Gastroesophageal sphincter (tissue), 4 donors: ENCODE measurements around the gene WASHC4. TPM values are rescaled to one million over a fixed set of nuclear protein-coding genes. Genes with fewer than 3 reads are reported as not detected.

ENCODE experiments used
- ATAC-seq: fragments of 150-250 bp; one replicate; pipeline ENCODE4 v1.9.1; 2016; ENCODE audit warnings: mild to moderate bottlenecking, moderate library complexity
- H3K27ac ChIP-seq, 4 donors: fragments of 200-600 bp; sonication (generic) in 3 of 4; 1 replicate in 3 of 4; 2 replicates in 1 of 4; pipeline ENCODE4 v1.5.1; 2016 to 2019
- H3K27me3 ChIP-seq: fragments of 200-600 bp; sonication (generic); one replicate; pipeline ENCODE4 v1.5.1; 2019
- H3K36me3 ChIP-seq, 2 donors: fragments of 200-600 bp; sonication (generic); one replicate each; pipeline ENCODE4 v1.5.1; 2019; ENCODE audit warnings: control low read depth in 1 of 2
- H3K4me1 ChIP-seq, 3 donors: fragments of 200-600 bp; sonication (generic); 1 replicate in 2 of 3; 2 replicates in 1 of 3; pipeline ENCODE4 v1.5.1; 2016 to 2019; ENCODE audit warnings: control low read depth in 2 of 3
- H3K4me3 ChIP-seq, 2 donors: fragments of 200-600 bp; sonication (generic); one replicate each; pipeline ENCODE4 v1.5.1; 2019; ENCODE audit warnings: mild to moderate bottlenecking in 1 of 2, moderate library complexity in 1 of 2
- H3K9me3 ChIP-seq, 3 donors: fragments of 200-600 bp; sonication (generic); one replicate each; pipeline ENCODE4 v1.5.1; 2017 to 2019; ENCODE audit warnings: control low read depth in 2 of 3
- EP300 ChIP-seq: sonication (generic); formaldehyde crosslinking; IDR thresholded peaks from one replicate; pipeline ENCODE4 v1.6.1; 2017; ENCODE audit warnings: antibody characterized with exemption, mild to moderate bottlenecking
- POLR2A ChIP-seq, 2 donors: fragments of 450-650 bp; IDR thresholded peaks; one replicate each; pipeline ENCODE4 v1.6.1; 2017; ENCODE audit warnings: antibody characterized with exemption in 2 of 2, mild to moderate bottlenecking in 2 of 2, moderate library complexity in 1 of 2
- POLR2AphosphoS5 ChIP-seq: sonication (generic); formaldehyde crosslinking; IDR thresholded peaks from one replicate; pipeline ENCODE4 v1.6.1; 2017; ENCODE audit warnings: antibody characterized with exemption
- WGBS, 2 donors: methylation state at CpG; one replicate each; pipeline ENCODE4 v1.1.5; 2018; ENCODE audit warnings: low coverage in 1 of 2; 5-methylcytosine and 5-hydroxymethylcytosine counted together
- total RNA-seq, 4 donors: library from RNA; depleted of rRNA; stranded (reverse); fragments of >200 nt; gene quantifications; one replicate each; pipeline ENCODE4 v1.1.0, GENCODE V29; 2016
- TF ChIP-seq, protein P1 (sequence below), 4 experiments: fragments of 200-600 bp in 2 of 4; fragments of 450-650 bp in 2 of 4; sonication (generic) in 1 of 4; IDR thresholded peaks; one replicate each; pipeline ENCODE4 v1.5.1; 2017 to 2019; ENCODE audit warnings: antibody characterized with exemption in 4 of 4, mild to moderate bottlenecking in 2 of 4, moderate library complexity in 2 of 4

The WASHC4 gene
- total RNA-seq, 4 donors from 2014 or later, result 32.7 to 136 (median 53.6) TPM

DNA sequence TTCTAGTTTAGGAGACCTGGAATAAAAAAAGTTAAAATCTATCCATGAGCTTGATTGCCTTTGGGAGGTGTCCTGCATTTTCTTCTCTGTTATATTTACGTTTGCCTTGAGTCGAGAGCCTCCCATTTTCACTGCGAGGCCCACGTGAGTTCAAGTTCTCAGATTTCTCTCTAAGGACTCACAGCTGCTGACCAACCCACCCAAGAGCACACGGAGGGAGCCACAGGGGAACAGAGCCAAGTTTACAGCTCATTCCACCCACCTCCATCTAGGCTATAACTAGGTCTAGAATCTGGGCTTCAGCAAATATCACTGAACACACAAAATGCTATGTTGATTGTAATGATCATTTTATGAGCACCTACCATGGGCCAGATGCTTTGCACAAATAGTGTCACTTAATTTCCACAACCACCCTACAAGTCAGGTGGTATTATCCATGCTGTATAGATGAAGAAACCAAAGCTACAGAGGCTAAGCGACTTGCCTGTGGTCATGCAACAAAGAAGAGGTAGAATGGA lies 40.0 kb upstream of the WASHC4 start:
- TF ChIP-seq, protein P1, sequence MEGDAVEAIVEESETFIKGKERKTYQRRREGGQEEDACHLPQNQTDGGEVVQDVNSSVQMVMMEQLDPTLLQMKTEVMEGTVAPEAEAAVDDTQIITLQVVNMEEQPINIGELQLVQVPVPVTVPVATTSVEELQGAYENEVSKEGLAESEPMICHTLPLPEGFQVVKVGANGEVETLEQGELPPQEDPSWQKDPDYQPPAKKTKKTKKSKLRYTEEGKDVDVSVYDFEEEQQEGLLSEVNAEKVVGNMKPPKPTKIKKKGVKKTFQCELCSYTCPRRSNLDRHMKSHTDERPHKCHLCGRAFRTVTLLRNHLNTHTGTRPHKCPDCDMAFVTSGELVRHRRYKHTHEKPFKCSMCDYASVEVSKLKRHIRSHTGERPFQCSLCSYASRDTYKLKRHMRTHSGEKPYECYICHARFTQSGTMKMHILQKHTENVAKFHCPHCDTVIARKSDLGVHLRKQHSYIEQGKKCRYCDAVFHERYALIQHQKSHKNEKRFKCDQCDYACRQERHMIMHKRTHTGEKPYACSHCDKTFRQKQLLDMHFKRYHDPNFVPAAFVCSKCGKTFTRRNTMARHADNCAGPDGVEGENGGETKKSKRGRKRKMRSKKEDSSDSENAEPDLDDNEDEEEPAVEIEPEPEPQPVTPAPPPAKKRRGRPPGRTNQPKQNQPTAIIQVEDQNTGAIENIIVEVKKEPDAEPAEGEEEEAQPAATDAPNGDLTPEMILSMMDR (IDR thresholded peaks at IDR 0.05), result no peak
- no peak for TF ChIP-seq POLR2A (IDR thresholded peaks at IDR 0.05)
- no peak for TF ChIP-seq POLR2AphosphoS5
- no peak for TF ChIP-seq EP300
- Histone ChIP-seq H3K4me3 (no peak overlapping the region), H3K27ac (no peak overlapping the region), H3K4me1 (no peaks in the 10 kb centered on the region), H3K9me3 (no peaks in the 10 kb centered on the region), H3K36me3 (peaks cover 0 to 67% of the 10 kb centered on the region in 2 donors), H3K27me3 (no peaks in the 10 kb centered on the region)
- ATAC-seq, result no peak
- WGBS, 2 donors, result 52 to 100% methylated on average over 1 to 6 of the region's 6 CpGs

DNA sequence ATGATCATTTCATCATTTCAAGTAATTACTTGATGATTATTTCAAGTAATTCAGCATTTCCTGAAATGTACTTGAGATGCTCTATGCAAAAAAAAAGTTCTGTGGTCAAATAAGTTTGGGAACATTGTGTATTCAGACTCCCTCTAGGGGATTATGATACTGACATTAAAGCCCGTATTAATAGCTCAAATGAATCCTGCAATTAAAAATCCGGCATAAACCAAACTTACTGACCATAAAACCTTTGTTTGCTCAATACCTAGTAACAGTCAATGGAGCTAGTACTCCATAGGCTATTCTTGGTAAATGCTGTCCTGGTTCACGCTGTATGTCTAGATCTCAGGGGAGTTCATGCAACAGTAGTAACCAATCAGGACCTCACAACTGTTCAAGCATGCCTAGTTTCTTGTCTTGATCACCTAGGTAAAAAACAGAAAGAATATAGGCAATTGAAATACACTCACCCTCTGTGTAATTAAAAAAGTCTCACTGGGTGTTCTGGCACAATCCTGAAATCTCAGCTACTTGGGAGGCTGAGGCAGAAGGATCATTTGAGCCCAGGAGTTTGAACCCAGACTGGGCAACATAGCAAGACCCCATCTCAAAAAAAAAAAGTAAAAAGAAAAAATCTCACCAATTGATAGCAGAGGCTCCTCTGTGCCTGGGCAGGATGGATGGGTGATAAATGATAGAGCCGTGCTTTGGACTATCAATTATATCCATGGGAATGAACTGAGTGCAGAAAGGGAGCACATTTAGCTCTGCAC lies 37.4 kb upstream of the WASHC4 start:
- Histone ChIP-seq H3K4me3 (no peak overlapping the region), H3K27me3 (no peaks in the 10 kb centered on the region), H3K4me1 (no peaks in the 10 kb centered on the region), H3K9me3 (no peaks in the 10 kb centered on the region), H3K36me3 (peaks cover 0 to 58% of the 10 kb centered on the region in 2 donors), H3K27ac (no peak overlapping the region)
- TF ChIP-seq EP300, result no peak
- TF ChIP-seq, protein P1 (IDR thresholded peaks at IDR 0.05), result no peak
- no peak for TF ChIP-seq POLR2A (IDR thresholded peaks at IDR 0.05)
- no peak for TF ChIP-seq POLR2AphosphoS5
- ATAC-seq, result no peak
- 60 to 80% methylated on average over 4 of the region's 4 CpGs for WGBS, 2 donors

DNA sequence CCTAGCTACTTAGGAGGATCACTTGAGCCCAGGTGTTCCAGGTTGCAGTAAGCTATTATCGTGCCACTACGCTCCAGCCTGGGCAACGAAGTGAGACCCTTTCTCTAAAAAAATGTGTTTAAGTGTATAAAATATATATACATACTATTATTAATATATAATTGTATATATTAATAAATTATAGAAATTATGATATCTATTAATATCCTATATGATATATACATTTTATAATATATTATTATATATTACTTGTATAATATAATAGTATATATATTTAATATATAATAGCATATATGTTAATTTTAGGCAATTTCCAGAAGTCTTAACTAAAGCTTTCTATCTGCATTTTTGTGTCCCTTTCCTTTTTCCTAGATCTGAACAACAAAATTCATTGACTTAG lies 35.5 kb upstream of the WASHC4 start:
- H3K27me3 ChIP-seq, result no peaks in the 10 kb centered on the region
- no peak overlapping the region for H3K4me3 ChIP-seq
- H3K9me3 ChIP-seq, result no peaks in the 10 kb centered on the region
- TF ChIP-seq EP300 (no peak), POLR2A (IDR thresholded peaks at IDR 0.05) (no peak), POLR2AphosphoS5 (no peak)
- TF ChIP-seq, protein P1 (IDR thresholded peaks at IDR 0.05), result no peak
- no peak overlapping the region for H3K27ac ChIP-seq
- no peaks in the 10 kb centered on the region for H3K4me1 ChIP-seq
- 88 to 93% methylated on average over 3 of the region's 3 CpGs for WGBS, 2 donors
- ATAC-seq, result no peak
- peaks cover 0 to 42% of the 10 kb centered on the region in 2 donors for H3K36me3 ChIP-seq

- WGBS, 2 donors, result 87 to 89% methylated on average over 4 to 6 of the region's 6 CpGs
- Histone ChIP-seq H3K36me3 (peaks cover 0 to 35% of the 10 kb centered on the region in 2 donors), H3K9me3 (no peaks in the 10 kb centered on the region), H3K27ac (no peak overlapping the region), H3K27me3 (no peaks in the 10 kb centered on the region), H3K4me1 (no peaks in the 10 kb centered on the region), H3K4me3 (no peak overlapping the region)
- ATAC-seq, result no peak
- TF ChIP-seq, protein P1 (IDR thresholded peaks at IDR 0.05), result no peak
- no peak for TF ChIP-seq POLR2AphosphoS5
- no peak for TF ChIP-seq POLR2A (IDR thresholded peaks at IDR 0.05)
- TF ChIP-seq EP300, result no peak
Observed at GRCh38 chr12:105072888-105073488, 34.5 kb upstream of the WASHC4 start.
